Stromal cell of bone marrow (primary cell): Measurements from ENCODE around the gene MAP7.
"Not testable (repeated sequence)": the region's sequence is repeated elsewhere in the genome, so short reads cannot be mapped to it uniquely, and the experiment has no call there.

ENCODE experiments used
- DNase-seq: peaks from one replicate; pipeline ENCODE4 v3.0.0-alpha.2; 2012; ENCODE audit warnings: low read depth

Gene MAP7

DNA sequence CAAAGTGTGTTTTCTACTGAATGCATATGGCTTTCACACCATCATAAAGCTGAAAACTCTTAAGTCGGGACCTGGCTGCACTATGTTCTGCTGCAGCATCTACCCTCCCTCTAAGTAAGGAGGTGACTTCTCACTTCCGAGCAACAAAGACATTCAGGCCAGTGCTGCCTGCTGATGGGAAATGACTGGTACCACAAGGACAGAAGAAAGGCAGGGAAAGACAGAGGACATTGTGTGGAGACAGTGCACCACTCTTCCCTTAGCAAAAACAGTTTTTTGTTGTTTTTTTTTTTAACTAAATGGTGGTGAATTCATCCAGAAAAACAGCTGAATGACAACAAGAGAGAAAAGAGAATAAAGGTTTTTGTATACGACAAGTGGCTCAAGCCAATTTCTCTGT is 81.5 kb downstream of the MAP7 start:
- no peak for DNase-seq

DNA sequence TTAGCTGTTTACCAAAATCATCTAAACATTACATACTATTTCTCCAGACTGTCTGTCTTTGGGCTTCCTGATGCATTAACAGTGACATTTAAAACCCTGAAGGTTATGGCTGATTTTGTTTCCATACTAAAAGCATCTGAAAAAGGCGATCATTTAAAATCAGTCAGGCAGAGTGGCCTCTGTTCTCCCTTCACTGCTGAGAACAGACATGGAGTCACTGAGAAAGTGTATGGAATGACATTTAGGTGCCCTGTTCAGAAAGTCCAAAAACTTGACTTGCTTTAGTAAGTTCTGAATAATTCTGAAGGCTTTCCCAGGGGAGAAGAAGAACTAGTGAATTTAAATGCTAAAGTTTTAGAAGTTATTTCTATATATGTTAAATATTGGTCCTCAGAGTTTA is 83.0 kb downstream of the MAP7 start:
- DNase-seq = no peak

DNA sequence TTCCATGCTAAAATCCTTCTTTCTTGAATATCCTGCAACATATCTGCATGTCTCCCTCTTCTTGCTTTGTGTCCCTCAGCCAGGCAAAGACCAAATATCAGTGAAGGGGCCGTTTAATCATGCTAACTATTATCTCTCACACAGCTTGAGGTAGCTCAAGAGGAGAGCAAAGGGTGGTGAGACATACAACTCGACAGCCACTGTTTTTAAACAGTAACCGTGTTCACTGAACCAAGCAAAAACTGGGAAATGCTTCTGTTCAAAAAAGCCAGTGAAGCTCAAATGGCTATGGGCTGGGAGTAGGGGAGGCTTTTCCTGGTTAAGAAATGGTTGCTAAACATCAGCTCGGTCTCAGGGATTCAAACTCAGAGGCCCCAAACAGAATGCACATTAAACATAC is 83.4 kb downstream of the MAP7 start:
- no peak for DNase-seq

DNA sequence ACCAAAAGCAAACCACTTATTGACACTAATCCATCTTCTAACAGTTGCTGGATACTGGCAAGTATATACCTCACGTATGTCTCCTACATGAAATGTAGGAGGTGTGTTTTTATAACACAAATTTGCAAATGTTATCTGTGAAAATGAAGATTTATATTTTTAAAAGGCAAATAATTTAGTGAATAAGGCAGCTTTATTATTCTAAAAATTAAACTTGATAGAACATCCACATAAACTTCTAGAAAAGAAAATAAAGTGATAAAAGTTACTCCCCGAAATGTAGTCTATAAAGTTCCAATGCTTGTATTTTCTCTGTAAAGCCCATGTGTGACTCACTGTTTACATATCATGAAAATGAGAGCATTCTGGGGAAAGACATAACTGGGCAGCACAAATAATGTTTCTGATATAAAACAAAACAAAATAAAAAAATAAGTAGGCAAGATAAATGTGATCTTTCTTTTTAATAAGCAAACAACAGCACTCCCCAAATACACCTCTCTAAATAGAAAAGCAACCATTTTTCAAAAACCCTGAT is 84.4 kb downstream of the MAP7 start:
- DNase-seq = no peak

DNA sequence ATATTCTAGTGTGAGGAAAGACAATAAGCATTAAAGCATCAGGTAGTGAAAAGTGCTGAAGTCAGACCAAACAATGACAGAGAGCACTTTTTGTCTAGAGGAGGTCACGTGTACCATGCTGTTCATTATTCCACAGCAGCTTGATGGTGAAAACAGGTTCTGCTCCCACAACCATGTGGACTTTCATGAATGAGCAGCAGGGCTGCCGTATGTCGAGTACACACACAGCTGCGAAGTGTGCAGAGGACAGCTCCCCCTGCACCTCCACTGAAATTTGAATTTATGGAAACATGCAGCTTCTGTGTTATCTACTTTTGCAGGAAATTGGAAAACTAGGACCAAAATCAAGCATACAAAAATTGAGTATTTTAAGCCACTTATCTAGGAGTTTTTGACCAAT is 85.3 kb downstream of the MAP7 start:
- no peak for DNase-seq

DNA sequence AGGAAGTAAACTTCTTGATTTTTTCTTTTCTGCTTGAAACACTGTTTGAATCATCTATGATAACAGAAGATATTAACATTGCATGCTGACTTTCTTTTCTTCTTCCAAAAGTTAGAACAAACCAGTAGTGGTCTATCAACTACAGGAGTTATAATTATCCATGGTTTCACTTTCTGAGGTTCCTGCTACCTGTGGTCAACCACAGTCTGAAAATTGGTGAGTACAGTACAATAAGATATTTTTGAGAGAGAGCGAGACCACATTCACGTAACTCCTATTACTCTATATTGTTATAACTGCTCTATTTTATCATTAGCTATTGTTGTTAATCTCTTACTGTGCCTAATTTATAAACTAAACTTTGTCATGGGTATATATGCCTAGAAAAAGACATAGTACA is 86.1 kb downstream of the MAP7 start:
- no peak for DNase-seq

DNA sequence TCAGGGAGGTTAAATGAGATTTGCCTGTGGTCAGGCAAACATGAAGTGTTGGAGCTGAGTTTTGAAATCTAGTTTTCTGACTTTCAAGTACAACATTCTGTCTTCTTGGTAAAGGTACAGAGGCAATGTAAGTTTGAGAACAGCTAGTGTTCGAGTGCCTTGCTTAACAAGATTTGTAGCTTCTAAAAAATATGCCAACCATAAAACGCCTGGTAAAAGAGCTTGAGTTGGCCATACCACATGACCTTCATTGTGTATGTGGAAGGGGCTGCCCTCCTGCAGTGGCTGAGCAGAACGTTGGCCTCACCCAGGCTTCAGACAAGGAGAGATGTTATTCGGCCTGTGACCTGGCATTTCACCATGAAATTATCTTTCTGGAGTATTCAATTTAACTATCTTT is 86.5 kb downstream of the MAP7 start:
- DNase-seq = no peak

DNA sequence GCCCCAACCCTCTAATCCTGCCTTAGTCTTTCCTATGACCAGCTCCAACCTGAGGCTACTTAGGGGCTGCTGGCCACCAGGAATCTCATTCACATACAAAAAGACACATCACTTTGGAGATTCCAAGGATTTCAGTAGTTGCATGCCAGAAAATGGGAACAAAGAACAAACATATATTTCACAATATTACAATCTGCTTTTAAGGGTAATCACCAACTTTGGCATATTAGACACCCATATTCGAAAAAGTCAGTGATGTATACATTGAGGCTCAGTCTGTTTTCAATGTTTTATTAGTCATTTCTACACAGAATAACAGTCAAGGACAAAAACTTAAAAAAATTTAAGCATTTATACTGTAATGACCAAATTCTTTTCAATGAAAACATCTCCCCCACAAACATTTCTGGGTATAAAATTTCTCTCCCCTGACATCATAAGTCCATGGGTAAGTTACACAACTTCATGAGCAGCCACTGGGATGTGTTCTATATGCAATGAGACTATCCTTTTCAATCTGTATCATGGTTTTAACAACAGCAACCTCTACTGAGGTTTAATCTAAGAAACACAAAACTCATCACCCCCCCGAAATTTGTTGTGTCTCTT is 103.5 kb downstream of the MAP7 start:
- DNase-seq = peak; percentile 21

DNA sequence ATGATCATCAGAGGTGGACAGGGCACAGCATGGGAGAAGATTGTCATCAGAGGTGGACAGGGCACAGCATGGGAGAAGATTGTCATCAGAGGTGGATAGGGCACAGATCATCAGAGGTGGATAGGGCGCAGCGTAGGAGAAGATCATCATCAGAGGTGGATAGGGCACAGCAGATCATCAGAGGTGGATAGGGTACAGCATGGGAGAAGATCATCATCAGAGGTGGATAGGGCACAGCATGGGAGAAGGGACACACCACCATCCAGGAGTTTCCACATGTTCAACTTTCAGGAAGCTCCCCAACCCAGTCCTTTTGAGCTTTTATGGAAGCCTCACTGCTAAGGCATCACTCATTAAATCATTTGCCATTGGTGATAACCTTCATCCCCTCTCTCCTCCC is 104.1 kb downstream of the MAP7 start:
- no peak for DNase-seq

DNA sequence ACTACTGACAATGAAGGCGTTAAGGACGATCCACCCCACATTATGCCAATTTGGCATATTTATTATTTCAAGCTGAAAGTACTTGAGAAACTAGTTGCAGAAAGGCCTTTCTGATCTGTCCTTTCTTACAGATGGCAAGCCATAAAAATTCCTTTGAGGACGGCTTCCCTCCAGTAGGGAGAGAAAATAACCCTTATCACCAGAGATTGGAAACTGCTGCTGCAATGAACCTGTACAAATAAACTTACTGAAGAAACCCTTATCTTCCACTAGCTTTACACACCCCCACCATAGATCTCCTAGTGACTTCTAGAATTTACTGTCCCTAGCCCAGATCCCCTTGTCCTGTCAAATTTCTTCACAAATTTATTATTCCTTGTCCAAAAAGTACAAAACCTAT is 105.2 kb downstream of the MAP7 start:
- no peak for DNase-seq

DNA sequence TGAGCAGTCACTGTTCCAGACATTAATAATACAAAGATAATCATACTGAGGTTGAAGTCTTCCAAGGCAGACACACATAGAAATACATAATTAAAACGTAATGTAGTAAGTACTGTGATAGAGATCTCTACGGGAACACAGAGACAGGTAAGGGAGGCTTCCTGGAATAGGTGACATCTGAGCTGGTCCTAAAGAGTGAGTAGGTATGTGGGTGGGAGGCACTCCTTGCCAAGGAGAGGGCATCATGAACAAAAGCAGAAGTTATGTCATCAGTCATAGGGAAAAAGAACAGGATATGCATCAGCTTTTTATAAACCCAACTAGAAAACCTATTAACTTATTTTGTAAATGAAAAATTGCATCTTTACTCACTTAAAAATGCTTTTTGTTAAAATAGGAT is 110.0 kb downstream of the MAP7 start:
- no peak for DNase-seq

DNA sequence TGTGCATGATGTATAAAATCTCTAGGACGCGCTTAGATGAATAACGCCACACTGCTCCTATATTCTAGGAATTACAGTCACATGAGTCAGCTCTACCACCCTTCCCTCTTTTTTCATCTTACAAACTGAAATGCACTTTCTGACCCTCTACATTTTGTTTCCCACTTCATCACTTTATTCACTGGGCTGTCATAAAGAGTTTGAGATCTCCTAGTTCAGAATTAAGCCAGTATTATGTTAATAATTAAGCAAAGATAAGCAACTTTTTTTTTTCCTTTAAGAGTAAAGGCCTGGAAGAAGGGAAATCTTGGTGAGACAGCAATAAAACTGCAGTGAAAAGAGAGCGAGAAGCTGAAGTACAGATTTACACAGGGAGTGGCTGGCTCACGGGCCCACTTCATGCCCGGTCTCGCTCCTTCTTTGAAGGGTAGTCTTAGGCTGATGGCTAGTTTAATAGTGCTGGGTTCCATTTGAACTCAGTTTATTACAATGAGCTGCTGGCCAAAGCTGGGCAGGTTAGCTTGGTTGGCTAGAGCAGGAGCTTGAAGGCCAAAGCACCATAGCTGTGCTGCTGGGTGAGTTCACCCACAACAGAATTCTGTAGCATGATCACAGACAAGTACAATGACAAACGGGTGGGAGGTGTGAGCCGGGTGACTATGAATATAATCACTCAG is 110.6 kb downstream of the MAP7 start:
- DNase-seq = no peak

DNA sequence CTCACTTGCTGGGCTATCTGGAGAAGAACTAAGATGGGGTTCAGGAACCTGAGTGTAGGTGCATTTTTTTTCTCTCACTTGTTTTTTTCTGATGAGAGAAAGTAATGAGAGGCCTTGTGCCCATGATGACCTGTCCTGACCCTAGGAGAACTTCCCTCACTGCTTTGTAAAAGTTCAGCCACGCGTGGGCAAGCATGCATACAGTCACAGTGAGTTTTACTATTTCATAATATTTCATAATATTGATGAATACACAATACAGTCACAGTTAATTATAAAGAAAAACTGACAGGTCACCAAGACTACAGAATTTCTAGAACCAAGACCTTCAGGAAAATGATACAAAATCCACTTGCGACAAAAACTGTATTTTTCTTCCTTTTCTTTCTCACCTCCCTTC is 111.8 kb downstream of the MAP7 start:
- no peak for DNase-seq

DNA sequence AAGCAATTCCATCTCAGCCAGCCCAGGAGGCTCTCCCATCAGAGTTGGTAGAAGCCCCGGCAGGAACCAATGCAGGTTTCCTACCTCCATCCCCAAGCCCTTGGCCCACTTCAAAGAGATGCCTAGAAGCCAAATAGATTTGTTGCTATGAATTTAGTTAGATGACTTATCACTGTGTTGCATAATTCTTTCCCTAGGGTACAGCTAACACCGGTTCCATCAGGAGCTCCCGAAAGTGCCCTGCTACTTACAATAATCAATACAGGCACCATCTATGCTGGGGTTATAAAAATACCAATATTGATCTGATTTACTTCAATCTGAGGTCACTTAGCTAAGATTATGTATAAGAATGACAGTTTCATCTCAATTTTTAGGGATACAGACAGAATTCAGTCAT is 113.0 kb downstream of the MAP7 start:
- DNase-seq = no peak

DNA sequence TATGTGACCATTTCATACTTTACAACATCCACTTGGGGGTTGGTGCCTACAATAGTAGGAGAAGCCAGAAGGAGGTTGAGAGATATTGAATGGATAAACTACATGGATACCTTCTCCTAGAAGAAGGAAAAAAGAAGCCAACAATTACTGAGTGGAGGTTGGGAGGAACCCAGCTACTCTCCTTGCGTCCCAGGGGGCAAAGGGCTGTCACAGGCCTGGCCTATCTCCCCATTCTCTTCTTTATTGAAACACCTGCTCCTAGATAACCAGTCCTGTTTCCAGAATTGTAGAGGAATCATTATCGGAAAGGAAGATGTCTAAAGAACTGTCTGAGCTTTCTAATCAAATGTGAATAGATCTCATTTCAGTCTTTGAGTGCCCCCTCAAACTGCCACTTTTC is 115.1 kb downstream of the MAP7 start:
- DNase-seq = no peak

DNA sequence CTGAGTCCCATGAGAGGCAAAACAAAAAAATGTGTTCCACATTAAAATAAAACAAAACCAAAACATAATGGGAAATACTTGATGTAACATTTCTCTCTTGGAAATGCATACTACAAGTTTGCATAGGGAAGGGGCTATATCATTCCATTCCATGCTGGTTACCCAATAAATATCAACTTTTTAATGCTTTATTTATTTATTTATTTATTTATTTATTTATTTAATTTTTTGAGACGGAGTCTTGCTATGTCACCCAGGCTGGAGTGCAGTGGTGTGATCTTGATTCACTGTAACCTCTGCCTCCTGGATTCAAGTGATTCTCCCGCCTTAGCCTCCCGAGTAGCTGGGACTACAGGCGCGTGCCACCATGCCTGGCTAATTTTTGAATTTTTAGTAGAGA is 118.9 kb downstream of the MAP7 start:
- DNase-seq = not testable (repeated sequence)

DNA sequence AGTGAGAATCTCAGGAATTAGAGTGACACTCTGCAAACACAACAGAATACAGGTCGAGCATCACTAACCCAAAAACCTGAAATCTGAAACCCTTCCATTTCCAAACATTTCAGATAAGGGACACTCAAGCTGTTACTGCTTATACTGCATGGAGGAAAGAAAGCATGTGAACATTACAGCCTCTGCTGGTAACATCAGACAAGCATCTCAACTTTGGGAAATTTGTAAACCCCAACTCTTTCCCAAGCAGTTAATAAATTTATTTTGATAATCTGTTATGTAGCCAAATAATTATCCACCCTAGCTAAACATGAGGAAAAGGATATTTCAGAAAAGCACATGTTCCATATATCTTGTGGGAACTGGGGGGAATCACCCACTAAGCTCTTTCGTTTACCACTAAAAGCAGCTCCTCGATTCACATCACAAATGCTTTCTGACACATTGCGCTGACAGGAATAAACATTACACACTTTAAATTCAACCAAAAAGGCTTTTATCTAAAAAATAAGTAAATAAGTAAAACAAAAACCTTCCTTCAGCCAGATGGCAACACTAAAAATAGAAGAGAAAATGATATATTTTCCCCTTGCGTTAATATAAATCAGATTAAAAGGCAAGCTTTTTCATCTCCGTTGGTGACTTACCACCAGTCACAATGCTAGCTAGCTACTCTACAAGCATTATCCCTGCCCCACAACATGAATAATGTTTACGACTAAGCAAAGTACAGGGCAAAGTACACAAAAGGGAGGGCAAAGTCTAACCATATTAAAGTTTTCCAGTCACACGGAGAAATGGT is 120.8 kb downstream of the MAP7 start:
- no peak for DNase-seq

DNA sequence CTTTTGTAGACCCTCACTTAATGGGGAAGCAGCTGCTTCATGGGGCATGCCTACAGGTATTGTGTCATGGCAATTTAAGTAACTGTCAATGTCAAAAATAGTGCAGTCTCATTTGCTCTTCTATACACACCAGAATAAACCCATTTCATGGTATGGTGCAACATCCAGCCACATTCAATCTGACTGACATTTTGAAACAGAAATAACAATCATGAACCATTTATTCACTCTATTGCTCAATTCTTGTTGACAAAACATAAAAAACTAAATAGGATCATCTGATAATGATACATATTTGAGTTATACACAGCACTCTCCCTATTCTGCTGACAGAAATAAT is 122.9 kb downstream of the MAP7 start:
- DNase-seq = no peak

DNA sequence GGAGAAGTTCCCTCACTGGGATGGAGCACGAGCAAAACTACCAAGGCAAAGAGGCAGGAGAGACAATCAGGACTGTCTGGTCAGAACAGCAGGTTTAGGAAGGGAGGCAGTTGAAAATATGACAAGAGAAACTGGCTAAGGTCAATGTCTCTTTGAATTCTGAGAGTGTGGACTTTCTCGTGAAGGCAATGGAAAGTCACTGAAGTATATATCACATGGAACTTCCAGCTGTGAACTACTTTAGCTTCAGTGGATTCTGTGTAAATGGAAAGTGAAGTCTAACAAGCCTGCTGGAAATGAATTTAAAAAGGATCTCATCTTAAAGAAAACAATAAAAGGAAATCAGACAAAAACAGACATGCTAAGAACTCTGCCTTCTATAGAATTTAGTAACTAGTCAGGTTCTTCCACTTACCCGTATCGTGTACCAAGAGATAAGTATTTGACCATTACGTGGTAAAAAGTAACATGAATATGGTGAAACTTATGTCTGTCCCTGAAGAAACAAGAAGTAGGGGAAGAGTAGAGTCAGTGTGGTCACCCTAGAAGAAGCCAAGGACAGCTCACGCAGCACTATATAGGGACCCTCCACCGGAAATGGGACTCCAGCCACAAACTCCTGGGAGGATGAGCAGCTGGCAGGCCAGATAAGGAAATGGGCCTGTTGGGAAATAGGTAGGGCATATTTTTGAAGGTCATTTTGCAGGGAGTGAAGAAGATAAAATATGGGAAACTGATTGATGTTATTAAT is 123.4 kb downstream of the MAP7 start:
- DNase-seq = no peak

DNA sequence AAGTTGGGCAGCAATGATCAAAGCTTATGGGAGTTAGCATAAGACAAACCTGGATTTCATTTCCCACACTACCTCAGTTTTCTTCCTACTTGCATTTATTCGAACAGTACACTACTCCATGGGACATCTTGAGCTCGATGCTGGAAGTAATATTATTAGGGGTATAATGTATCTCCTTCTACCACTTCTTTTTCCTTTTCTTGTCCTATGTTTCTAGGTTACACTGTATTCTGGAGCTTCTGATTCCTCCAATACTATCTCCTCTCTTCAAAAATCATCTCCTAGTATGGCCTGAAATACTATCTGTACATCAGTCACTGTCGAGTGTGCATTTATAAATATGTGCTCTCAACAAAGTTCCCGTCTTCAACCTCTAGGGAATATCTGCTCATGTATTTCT is 124.4 kb downstream of the MAP7 start:
- no peak for DNase-seq

DNA sequence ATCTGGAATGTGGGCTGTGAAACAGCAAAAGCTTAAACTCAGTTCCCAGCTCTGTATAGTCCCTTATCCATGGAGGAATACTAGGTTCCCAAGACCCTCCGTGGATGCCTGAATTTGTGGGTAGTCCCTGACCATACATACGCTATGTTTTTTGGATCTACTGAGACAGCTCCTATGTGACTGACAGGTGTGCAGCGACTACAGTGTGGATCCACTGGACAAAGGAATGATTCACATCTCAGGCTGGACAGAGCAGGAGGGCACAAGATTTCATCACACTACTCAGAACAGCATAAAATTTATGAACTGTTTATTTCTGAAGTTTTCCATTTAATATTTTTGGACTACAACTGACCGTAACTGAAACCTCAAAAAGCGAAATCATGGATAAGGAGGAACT is 125.3 kb downstream of the MAP7 start:
- DNase-seq = no peak

DNA sequence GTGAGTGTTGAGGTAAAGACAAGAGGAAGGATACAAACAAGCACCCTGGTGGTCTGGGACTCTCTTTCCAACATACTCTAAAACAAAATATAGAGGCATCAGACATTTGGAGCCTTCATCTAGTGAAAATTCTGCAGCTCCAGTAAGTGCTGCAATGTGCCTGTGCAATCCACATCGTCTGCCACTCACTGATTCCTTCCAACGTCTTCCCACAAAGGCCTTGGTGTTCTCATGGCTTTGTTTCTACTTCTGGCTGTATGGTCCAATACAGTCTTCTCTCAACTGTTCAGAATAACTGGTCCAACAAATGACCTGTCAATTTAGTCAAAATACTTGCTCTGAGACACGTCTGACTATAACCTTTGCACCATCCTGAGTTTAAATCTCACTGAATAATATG is 125.8 kb downstream of the MAP7 start:
- DNase-seq = no peak
